GM12878 (cell line): ENCODE measurements around the gene CCDC136.

Experiments
- CEBPZ ChIP-seq: fragments of 150-350 bp; IDR thresholded peaks from 2 replicates; pipeline ENCODE4 v1.6.1; 2016; ENCODE audit warnings: low read depth, low read length
- CREM ChIP-seq: IDR thresholded peaks from 2 replicates; pipeline ENCODE4 v1.6.1; 2014; ENCODE audit warnings: antibody characterized with exemption, low read depth
- CTCF ChIP-seq, 3 experiments: IDR thresholded peaks in 2 of 3; conservative IDR thresholded peaks in 1 of 3; 2 replicates each; pipeline ENCODE4 v1.5.1; 2011; ENCODE audit warnings: low read depth in 3 of 3, low read length in 3 of 3, mild to moderate bottlenecking in 3 of 3, control low read depth in 2 of 3, moderate library complexity in 2 of 3, inconsistent platforms in 1 of 3, mixed read lengths in 1 of 3; ENCODE audit not compliant: control insufficient read depth in 2 of 3, insufficient read depth in 1 of 3; ENCODE audit errors: extremely low read depth in 1 of 3
- CUX1 ChIP-seq: IDR thresholded peaks from 2 replicates; pipeline ENCODE4 v1.6.1; 2012; ENCODE audit warnings: improper control_type of control experiment, low read depth, low read length; ENCODE audit not compliant: insufficient replicate concordance
- E2F4 ChIP-seq: IDR thresholded peaks from 2 replicates; pipeline ENCODE4 v1.6.1; 2012; ENCODE audit warnings: low read depth, low read length, improper control_type of control experiment
- HDAC6 ChIP-seq: fragments of 200-600 bp; sonication (generic); IDR thresholded peaks from one replicate; pipeline ENCODE4 v1.8.0; 2017; ENCODE audit warnings: antibody characterized with exemption; ENCODE audit not compliant: unreplicated experiment
- IRF5 ChIP-seq: fragments of 450-650 bp; IDR thresholded peaks from 2 replicates; pipeline ENCODE4 v1.6.1; 2017; ENCODE audit warnings: borderline replicate concordance
- JUND ChIP-seq: IDR thresholded peaks from 2 replicates; pipeline ENCODE4 v1.6.1; 2012; ENCODE audit warnings: low read depth, mild to moderate bottlenecking, low read length, improper control_type of control experiment, moderate library complexity
- LARP7 ChIP-seq: fragments of 450-650 bp; IDR thresholded peaks from 2 replicates; pipeline ENCODE4 v1.6.1; 2017; ENCODE audit warnings: mild to moderate bottlenecking
- MTA2 ChIP-seq: fragments of 450-650 bp; IDR thresholded peaks from 2 replicates; pipeline ENCODE4 v1.6.1; 2016; ENCODE audit warnings: low read depth, mild to moderate bottlenecking, moderate library complexity
- RAD51 ChIP-seq: fragments of 450-650 bp; IDR thresholded peaks from 2 replicates; pipeline ENCODE4 v1.6.1; 2016; ENCODE audit warnings: moderate library complexity, mild to moderate bottlenecking, inconsistent platforms
- RFX5 ChIP-seq: IDR thresholded peaks from 2 replicates; pipeline ENCODE4 v1.6.1; 2011; ENCODE audit warnings: low read depth, low read length, improper control_type of control experiment
- YBX1 ChIP-seq: fragments of 450-650 bp; IDR thresholded peaks from 2 replicates; pipeline ENCODE4 v1.6.1; 2016; ENCODE audit warnings: antibody characterized with exemption
- ZBTB33 ChIP-seq: fragments of 450-650 bp; IDR thresholded peaks from 2 replicates; pipeline ENCODE4 v1.6.1; 2017; ENCODE audit warnings: mild to moderate bottlenecking

GRCh38 chr7:128752251-128752650 is 39.5 kb upstream of the CCDC136 start:
- TF ChIP-seq YBX1 (no peak), CTCF (IDR thresholded peaks at IDR 0.05 in 2 of 3, conservative IDR thresholded peaks at IDR 0.05 in 1 of 3; ENCODE audit: control insufficient read depth in 2 of 3, extremely low read depth in 1 of 3, insufficient read depth in 1 of 3, low read depth in 3 of 3, low read length in 3 of 3) (no peak), RAD51 (no peak), E2F4 (no peak), IRF5 (no peak), MTA2 (no peak), CEBPZ (no peak), CREM (no peak), HDAC6 (no peak), CUX1 (no peak), LARP7 (no peak), ZBTB33 (no peak), RFX5 (no peak), JUND (no peak)
